T47D (cell line): Measurements from ENCODE around the gene KRTAP12-3.
"Not testable (repeated sequence)": the region's sequence is repeated elsewhere in the genome, so short reads cannot be mapped to it uniquely, and the experiment has no call there.

Source experiments
- DNase-seq, 2 experiments: peaks; one replicate each; pipeline versions ENCODE4 v3.0.0 to v3.0.0-alpha.2; 2011 to 2012; ENCODE audit warnings: low read depth in 1 of 2, low spot score in 1 of 2
- JUND ChIP-seq: IDR thresholded peaks from 2 replicates; pipeline ENCODE4 v1.6.1; 2012; ENCODE audit warnings: low read depth
- in situ Hi-C: cut with HindIII; loops from 2 replicates; pipeline ENCODE4 v1.10.0; 2016; ENCODE audit warnings: low sequenced_read_pairs, low pct_unique_long_range_greater_than_20kb

KRTAP12-3 gene

GRCh38 chr21:44686843-44687561, 29.3 kb downstream of the KRTAP12-3 start:
- no peak for TF ChIP-seq JUND
- DNase-seq, result no peak
- in situ Hi-C loops, result no loop called here

- TF ChIP-seq JUND, result no peak
- DNase-seq, result no peak
- in situ Hi-C loops, result no loop called here
Measured at GRCh38 chr21:44687671-44688070, 29.9 kb downstream of the KRTAP12-3 start.

GRCh38 chr21:44689740-44690139, 32.0 kb downstream of the KRTAP12-3 start:
- in situ Hi-C loops, DNase-seq: not testable (repeated sequence)

- in situ Hi-C loops, result no loop called here
- DNase-seq, result no peak
- TF ChIP-seq JUND, result no peak
Measured at GRCh38 chr21:44691686-44692085, 34.0 kb downstream of the KRTAP12-3 start.

- no peak for TF ChIP-seq JUND
- in situ Hi-C loops, result no loop called here
Measured at GRCh38 chr21:44692798-44693512, 35.2 kb downstream of the KRTAP12-3 start.

GRCh38 chr21:44694776-44695175, 37.0 kb downstream of the KRTAP12-3 start:
- DNase-seq, result no peak
- in situ Hi-C loops, result no loop called here
- no peak for TF ChIP-seq JUND

More at GRCh38 chr21:44692798-44693512, 35.2 kb downstream of the KRTAP12-3 start:
- DNase-seq, result no peak

GRCh38 chr21:44695184-44695583, 37.5 kb downstream of the KRTAP12-3 start:
- in situ Hi-C loops, result no loop called here
- TF ChIP-seq JUND, result no peak
- DNase-seq, result no peak

- DNase-seq, result no peak
- no peak for TF ChIP-seq JUND
- in situ Hi-C loops, result no loop called here
Measured at GRCh38 chr21:44695641-44696040, 37.9 kb downstream of the KRTAP12-3 start.

GRCh38 chr21:44696572-44696971, 38.8 kb downstream of the KRTAP12-3 start:
- in situ Hi-C loops, result no loop called here

GRCh38 chr21:44697172-44697810, 39.6 kb downstream of the KRTAP12-3 start, which contains the start of gene KRTAP10-12:
KRTAP10-12 (plus strand) TSS chr21:44697172; CDS start chr21:44697202, 30 bp downstream.
- in situ Hi-C loops, result not testable (repeated sequence)

More at GRCh38 chr21:44696572-44696971, 38.8 kb downstream of the KRTAP12-3 start:
- no peak for TF ChIP-seq JUND
- no peak for DNase-seq

GRCh38 chr21:44697811-44698734, 40.3 kb downstream of the KRTAP12-3 start:
- no peak for TF ChIP-seq JUND
- DNase-seq, result no peak
- in situ Hi-C loops, result no loop called here

More at GRCh38 chr21:44697172-44697810, 39.6 kb downstream of the KRTAP12-3 start, which contains the start of gene KRTAP10-12:
- not testable (repeated sequence) for DNase-seq

- in situ Hi-C loops, result no loop called here
- no peak for TF ChIP-seq JUND
- DNase-seq, result no peak
Measured at GRCh38 chr21:44699502-44700001, 41.8 kb downstream of the KRTAP12-3 start.
